Subcutaneous abdominal adipose tissue (tissue), 5 donors: ENCODE results near the gene PNLIP.

Experiments
- H3K27ac ChIP-seq: one replicate; pipeline ENCODE4 v1.7.0; 2013; ENCODE audit warnings: low read depth, mild to moderate bottlenecking, inconsistent platforms, low read length, moderate library complexity
- H3K27me3 ChIP-seq, 5 donors: one replicate each; pipeline ENCODE4 v1.7.0; 2013; ENCODE audit warnings: low read length in 5 of 5, inconsistent platforms in 1 of 5; ENCODE audit not compliant: control insufficient read depth in 5 of 5, insufficient read depth in 4 of 5
- H3K36me3 ChIP-seq, 5 donors: one replicate each; pipeline ENCODE4 v1.7.0; 2013; ENCODE audit warnings: low read length in 5 of 5; ENCODE audit not compliant: control insufficient read depth in 5 of 5, insufficient read depth in 5 of 5
- H3K4me1 ChIP-seq, 5 donors: one replicate each; pipeline ENCODE4 v1.7.0; 2013; ENCODE audit warnings: low read length in 5 of 5, mild to moderate bottlenecking in 3 of 5, moderate library complexity in 1 of 5; ENCODE audit not compliant: control insufficient read depth in 5 of 5, insufficient read depth in 5 of 5
- H3K4me3 ChIP-seq, 5 donors: one replicate each; pipeline ENCODE4 v1.7.0; 2013; ENCODE audit warnings: low read length in 5 of 5, low read depth in 1 of 5
- H3K9ac ChIP-seq, 5 donors: one replicate each; pipeline ENCODE4 v1.7.0; 2013; ENCODE audit warnings: low read length in 5 of 5, mild to moderate bottlenecking in 4 of 5, moderate library complexity in 3 of 5
- H3K9me3 ChIP-seq, 5 donors: one replicate each; pipeline ENCODE4 v1.7.0; 2013; ENCODE audit warnings: low read length in 5 of 5; ENCODE audit not compliant: control insufficient read depth in 5 of 5
- donor health status: healthy.
- donor health status: healthy.
- donor health status: healthy.
- donor health status: healthy.
- donor health status: healthy.

The PNLIP gene

DNA sequence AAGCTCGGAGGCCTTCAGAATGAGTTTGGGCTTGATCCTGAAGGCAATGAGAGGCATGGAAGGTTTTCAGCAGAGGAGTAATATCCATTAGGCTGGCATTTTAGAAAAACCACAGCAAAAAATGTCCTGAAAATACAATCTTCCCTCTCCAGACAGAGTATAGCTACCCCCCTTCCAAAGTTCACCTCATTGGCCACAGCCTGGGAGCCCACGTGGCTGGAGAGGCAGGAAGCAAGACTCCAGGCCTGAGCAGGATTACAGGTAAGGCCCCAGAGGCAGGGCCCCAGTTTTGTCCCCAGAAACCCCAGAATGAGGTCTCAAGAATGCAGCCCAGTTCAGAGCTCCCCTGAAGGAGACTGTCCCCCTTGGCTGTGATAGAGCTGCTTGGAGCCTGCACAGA lies 50.3 kb downstream of the PNLIP start:
- peaks cover 0 to 3% (median 0%) of the 10 kb centered on the region in 5 donors for H3K4me1 ChIP-seq
- H3K4me3 ChIP-seq: no peak overlapping the region
- H3K27ac ChIP-seq: no peak overlapping the region
- no peaks in the 10 kb centered on the region for H3K27me3 ChIP-seq
- H3K9me3 ChIP-seq: no peaks in the 10 kb centered on the region
- no peak overlapping the region for H3K9ac ChIP-seq
- no peaks in the 10 kb centered on the region for H3K36me3 ChIP-seq

GRCh38 chr10:116597543-116597942 lies 51.8 kb downstream of the PNLIP start:
- Histone ChIP-seq H3K4me3 (no peak overlapping the region), H3K36me3 (no peaks in the 10 kb centered on the region), H3K9ac (no peak overlapping the region), H3K27ac (no peak overlapping the region), H3K4me1 (peaks cover 0 to 3% (median 0%) of the 10 kb centered on the region in 5 donors), H3K9me3 (no peaks in the 10 kb centered on the region), H3K27me3 (peaks cover 0 to 4% (median 0%) of the 10 kb centered on the region in 5 donors)

GRCh38 chr10:116598329-116598728 lies 52.6 kb downstream of the PNLIP start:
- H3K9me3 ChIP-seq: no peaks in the 10 kb centered on the region
- no peak overlapping the region for H3K9ac ChIP-seq
- peaks cover 0 to 6% (median 0%) of the 10 kb centered on the region in 5 donors for H3K27me3 ChIP-seq
- peaks cover 0 to 3% (median 0%) of the 10 kb centered on the region in 5 donors for H3K4me1 ChIP-seq
- H3K36me3 ChIP-seq: no peaks in the 10 kb centered on the region
- no peak overlapping the region for H3K27ac ChIP-seq
- no peak overlapping the region for H3K4me3 ChIP-seq

DNA sequence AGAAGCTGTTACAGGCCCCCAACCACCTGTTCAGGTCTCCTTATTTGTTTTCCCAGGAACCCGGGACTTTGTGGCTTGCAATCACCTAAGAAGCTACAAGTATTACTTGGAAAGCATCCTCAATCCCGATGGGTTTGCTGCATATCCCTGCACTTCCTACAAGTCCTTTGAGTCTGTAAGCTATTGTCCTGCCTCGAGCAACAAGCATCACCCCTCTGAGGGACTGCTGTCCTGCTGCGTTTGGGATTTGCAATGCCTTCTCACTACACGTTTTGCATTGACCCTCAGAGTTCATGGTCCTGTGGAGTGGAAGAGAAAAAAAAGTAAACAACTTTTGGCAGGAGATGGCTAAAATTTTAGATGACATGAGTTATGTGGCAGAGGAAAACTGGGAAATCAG lies 54.3 kb downstream of the PNLIP start:
- Histone ChIP-seq H3K36me3 (no peaks in the 10 kb centered on the region), H3K9ac (no peak overlapping the region), H3K27me3 (peaks cover 0 to 6% (median 0%) of the 10 kb centered on the region in 5 donors), H3K4me3 (no peak overlapping the region), H3K27ac (no peak overlapping the region), H3K4me1 (peaks cover 0 to 3% (median 0%) of the 10 kb centered on the region in 5 donors), H3K9me3 (no peaks in the 10 kb centered on the region)

- Histone ChIP-seq H3K9ac (no peak overlapping the region), H3K4me1 (peaks cover 0 to 3% (median 0%) of the 10 kb centered on the region in 5 donors), H3K27ac (no peak overlapping the region), H3K27me3 (peaks cover 0 to 11% (median 4%) of the 10 kb centered on the region in 5 donors), H3K4me3 (no peak overlapping the region), H3K36me3 (no peaks in the 10 kb centered on the region), H3K9me3 (no peaks in the 10 kb centered on the region)
Observed at GRCh38 chr10:116602648-116603400, 57.1 kb downstream of the PNLIP start.

- Histone ChIP-seq H3K27me3 (peaks cover 13 to 21% (median 20%) of the 10 kb centered on the region in 5 donors), H3K9me3 (peaks cover 0 to 2% (median 0%) of the 10 kb centered on the region in 5 donors), H3K36me3 (no peaks in the 10 kb centered on the region), H3K4me1 (peaks cover 0 to 9% (median 0%) of the 10 kb centered on the region in 5 donors), H3K4me3 (no peak overlapping the region), H3K9ac (no peak overlapping the region), H3K27ac (no peak overlapping the region)
Observed at GRCh38 chr10:116606061-116606483, 60.3 kb downstream of the PNLIP start.

DNA sequence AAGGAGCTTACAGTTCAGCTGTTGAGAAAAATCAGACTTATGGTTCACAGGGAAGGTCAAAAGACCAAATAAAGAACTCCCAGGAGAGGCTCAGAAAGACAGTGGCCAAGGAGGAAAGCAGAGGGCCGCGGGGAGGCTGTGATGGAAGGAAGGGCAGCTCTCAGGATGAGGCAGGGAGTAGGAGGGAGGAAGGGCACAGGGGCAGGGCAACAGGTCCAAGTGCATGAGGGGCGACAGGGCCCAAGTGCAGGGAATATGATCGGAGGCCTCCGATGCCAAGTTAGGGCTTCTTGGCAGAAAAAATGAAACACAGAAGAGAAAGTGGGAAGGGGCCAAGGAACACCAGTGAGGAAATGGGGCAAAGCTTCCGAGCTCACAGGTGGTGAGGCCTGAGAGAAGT lies 61.6 kb downstream of the PNLIP start:
- Histone ChIP-seq H3K27ac (no peak overlapping the region), H3K4me3 (no peak overlapping the region), H3K36me3 (no peaks in the 10 kb centered on the region), H3K27me3 (peaks cover 15 to 21% (median 19%) of the 10 kb centered on the region in 5 donors), H3K9ac (no peak overlapping the region), H3K4me1 (peaks cover 0 to 9% (median 0%) of the 10 kb centered on the region in 5 donors), H3K9me3 (peaks cover 0 to 2% (median 0%) of the 10 kb centered on the region in 5 donors)

DNA sequence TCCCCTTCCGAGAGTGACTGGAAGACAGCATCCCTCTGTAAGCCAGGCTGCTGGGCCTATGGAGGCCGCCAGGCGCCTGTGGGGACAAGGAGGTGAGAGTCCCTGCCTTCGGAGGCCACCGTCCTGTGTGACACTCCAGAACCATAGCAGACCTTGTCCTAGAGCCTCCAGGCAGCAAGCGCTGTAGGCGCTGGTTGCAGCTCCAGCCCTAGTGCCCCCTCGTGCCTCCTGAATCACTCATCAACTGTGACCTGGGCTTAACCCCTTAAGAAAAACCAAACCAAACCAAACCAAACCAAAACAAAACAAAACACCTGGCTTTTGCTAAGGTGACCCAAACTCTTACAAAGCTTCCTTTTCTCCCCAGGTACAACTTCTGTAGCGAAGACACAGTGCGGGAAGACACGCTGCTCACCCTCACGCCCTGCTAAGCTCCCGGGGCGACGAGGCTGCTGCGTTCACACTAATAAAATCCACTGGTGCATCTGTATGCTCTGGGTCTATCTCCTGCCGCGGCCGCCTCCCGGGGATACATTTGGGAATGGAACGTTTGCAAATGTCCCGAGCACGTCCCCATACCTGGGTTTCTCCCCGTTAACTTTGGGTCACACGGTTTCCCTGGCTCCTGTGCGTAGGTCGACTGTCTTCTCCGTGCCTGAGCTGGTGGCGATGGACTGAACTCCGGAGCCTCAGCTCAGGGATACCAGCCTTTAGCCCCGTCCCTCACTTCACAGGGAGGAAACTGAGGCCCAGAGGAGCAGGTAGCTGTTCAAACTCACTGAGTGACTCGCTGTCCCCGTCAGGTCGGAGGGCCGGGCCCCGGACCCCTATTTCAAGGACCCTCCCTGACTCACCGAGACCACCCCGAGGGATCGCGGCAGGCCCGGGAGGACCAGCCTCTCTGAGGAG lies 63.2 kb downstream of the PNLIP start:
- Histone ChIP-seq H3K27me3 (peaks cover 15 to 21% (median 16%) of the 10 kb centered on the region in 5 donors), H3K9ac (no peak overlapping the region), H3K9me3 (peaks cover 0 to 2% (median 0%) of the 10 kb centered on the region in 5 donors), H3K27ac (no peak overlapping the region), H3K36me3 (no peaks in the 10 kb centered on the region), H3K4me1 (peaks cover 0 to 9% (median 0%) of the 10 kb centered on the region in 5 donors), H3K4me3 (peak overlapping the region in 1 of 5 donors; percentile 33)

DNA sequence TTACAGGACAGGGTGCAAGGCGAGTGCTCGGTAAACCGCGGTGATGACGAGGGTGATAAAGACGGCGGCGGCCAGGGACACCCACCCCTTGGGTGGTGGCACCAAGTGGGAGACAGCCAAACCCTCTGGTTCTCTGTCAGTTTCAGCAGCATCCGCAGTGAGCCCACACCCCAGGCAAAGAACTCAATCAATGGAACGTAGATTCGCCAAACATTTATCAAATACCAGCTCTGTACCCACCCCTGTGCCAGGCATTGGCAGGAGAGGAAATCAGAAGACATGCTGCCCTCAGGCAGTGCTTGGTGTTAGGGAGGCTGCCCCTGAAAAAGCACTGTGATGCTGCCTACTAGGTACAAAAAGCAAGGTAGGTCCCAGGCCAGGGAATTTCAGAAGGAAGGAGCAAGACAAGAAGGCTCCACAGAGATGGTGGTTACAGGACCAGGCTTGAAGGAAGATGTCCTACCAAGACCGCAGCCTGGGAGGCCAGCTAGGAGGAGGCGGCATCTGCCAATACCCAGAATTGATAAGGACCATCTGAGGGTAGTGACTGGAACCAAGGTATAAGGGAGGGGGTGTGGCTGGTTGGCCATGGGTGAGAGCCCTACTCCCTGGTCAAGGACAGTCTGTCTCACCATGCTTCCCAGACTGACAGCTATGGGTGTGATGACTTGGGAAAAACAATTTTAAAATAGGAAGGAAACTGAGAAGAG lies 64.9 kb downstream of the PNLIP start:
- peaks cover 0 to 2% (median 2%) of the 10 kb centered on the region in 5 donors for H3K9me3 ChIP-seq
- peaks cover 15 to 21% (median 16%) of the 10 kb centered on the region in 5 donors for H3K27me3 ChIP-seq
- no peak overlapping the region for H3K9ac ChIP-seq
- H3K27ac ChIP-seq: no peak overlapping the region
- H3K4me1 ChIP-seq: peaks cover 0 to 9% (median 0%) of the 10 kb centered on the region in 5 donors
- H3K4me3 ChIP-seq: no peak overlapping the region
- no peaks in the 10 kb centered on the region for H3K36me3 ChIP-seq
